NCI-H1436 treated with DMSO at 0.1 percent for 48 hours (cell line): ENCODE results near the gene ANO1.
"Not testable (repeated sequence)": the region's sequence is repeated elsewhere in the genome, so short reads cannot be mapped to it uniquely, and the experiment has no call there.

Experiments used
- DNase-seq: peaks from one replicate; lab custom pipeline; 2025; lab: John Stamatoyannopoulos, UW

Gene ANO1

GRCh38 chr11:70078095-70078780, at the start of gene ANO1:
ANO1 (plus strand) TSS chr11:70078317; CDS start chr11:70078607, 290 bp downstream.
- DNase-seq = no peak

GRCh38 chr11:70029115-70029860, 48.8 kb upstream of the ANO1 start:
- no peak for DNase-seq

GRCh38 chr11:70029861-70030380, 48.2 kb upstream of the ANO1 start:
- no peak for DNase-seq

- no peak for DNase-seq
These were observed 47.7 kb upstream of the ANO1 start for GRCh38 chr11:70030412-70030811.

- no peak for DNase-seq
These were observed 46.3 kb upstream of the ANO1 start for GRCh38 chr11:70031631-70032469.

GRCh38 chr11:70032470-70032795, 45.7 kb upstream of the ANO1 start:
- DNase-seq = no peak

GRCh38 chr11:70032943-70033710, 45.0 kb upstream of the ANO1 start:
- no peak for DNase-seq

GRCh38 chr11:70033711-70034070, 44.4 kb upstream of the ANO1 start:
- DNase-seq = no peak

GRCh38 chr11:70034740-70035365, 43.3 kb upstream of the ANO1 start:
- DNase-seq = no peak

GRCh38 chr11:70035665-70036064, 42.5 kb upstream of the ANO1 start:
- not testable (repeated sequence) for DNase-seq

- DNase-seq = no peak
These were observed 40.9 kb upstream of the ANO1 start for GRCh38 chr11:70036971-70037882.

- DNase-seq = no peak
These were observed 39.9 kb upstream of the ANO1 start for GRCh38 chr11:70038034-70038834.

- no peak for DNase-seq
These were observed 37.7 kb upstream of the ANO1 start for GRCh38 chr11:70040452-70040851.

- DNase-seq = no peak
These were observed 37.1 kb upstream of the ANO1 start for GRCh38 chr11:70040869-70041501.

- no peak for DNase-seq
These were observed 34.6 kb upstream of the ANO1 start for GRCh38 chr11:70043482-70043881.

GRCh38 chr11:70046089-70046488, 32.0 kb upstream of the ANO1 start:
- DNase-seq = no peak

- no peak for DNase-seq
These were observed 29.7 kb upstream of the ANO1 start for GRCh38 chr11:70048279-70049024.

GRCh38 chr11:70049045-70049444, 29.1 kb upstream of the ANO1 start:
- no peak for DNase-seq
